T-helper 2 cell treated with Interferon-gamma antibody and Interleukin-4, amounts not matched to agents 100 ng/mL and 5 ng/mL, for 36 hours (primary cell): Measurements from ENCODE around the gene THAP10. TPM values are rescaled to one million over a fixed set of nuclear protein-coding genes. Genes with fewer than 3 reads are reported as not detected.
"Not testable (repeated sequence)": the region's sequence is repeated elsewhere in the genome, so short reads cannot be mapped to it uniquely, and the experiment has no call there.

Experiments
- intact Hi-C: fragments of 100-400 bp; cut with micrococcal nuclease; formaldehyde crosslinking; loops from one replicate; pipeline ENCODE4 v1.15.1; 2023
- total RNA-seq: library from RNA; stranded (reverse); gene quantifications from 2 replicates; pipeline ENCODE4 v1.2.3, GENCODE V29; 2022

Gene THAP10
- 0.23 TPM in 1 of 2 replicates, not detected in the other for total RNA-seq

DNA sequence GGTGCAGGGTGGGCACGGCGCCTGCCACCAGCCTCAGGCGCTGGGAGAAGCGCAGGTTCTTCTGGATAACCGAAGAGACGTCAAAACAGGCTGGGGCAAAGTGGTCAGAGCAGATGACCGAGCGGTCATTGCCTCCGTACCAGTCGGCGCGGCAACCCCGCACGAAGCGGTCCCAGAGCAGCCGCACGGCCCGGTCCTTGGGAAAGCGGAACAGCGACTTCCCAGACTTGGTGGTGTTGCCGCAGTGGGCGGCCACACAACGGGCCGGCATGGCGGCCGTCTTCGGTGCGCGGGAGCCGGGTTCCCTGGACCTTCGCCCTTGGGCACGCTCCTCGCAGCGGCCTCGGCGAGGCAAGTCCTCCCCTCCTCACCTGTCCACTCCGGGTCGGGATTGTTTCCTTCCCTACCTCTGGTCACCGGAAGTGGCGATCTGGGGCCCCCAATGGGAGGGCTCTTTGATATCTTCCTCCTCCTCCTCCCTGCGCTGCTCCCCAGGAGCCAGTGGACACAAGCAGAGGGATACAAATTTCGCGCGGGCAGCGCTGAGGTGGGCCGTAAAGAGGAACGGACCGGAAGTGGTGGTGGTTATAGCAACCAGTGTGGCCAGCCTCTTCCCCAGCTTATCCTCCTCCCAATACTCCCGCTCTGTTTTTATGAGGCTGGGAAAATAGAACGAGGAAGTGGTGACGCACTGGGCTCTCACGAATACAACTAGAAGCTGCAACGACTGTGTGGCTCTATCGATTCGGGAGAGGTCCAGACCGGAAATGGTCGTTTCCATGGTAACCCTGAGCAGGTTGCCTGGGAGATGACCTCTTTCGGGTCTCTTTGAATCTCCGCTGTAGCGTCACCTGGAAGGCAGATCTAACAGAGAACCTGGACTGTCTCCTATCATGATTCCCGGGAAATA is at the start of gene THAP10, which contains the start of gene LRRC49:
THAP10 (minus strand) TSS at position 432 of the 910 bp plus-strand sequence; CDS start at position 271, 161 bp downstream.
LRRC49 (plus strand) TSS at position 825 of the 910 bp plus-strand sequence; CDS start at position 894, 69 bp downstream.
- intact Hi-C loops = no loop called here

- intact Hi-C loops = no loop called here
Observed at GRCh38 chr15:70936326-70936725, 44.1 kb upstream of the THAP10 start.

- intact Hi-C loops = no loop called here
Observed at GRCh38 chr15:70935631-70936030, 43.4 kb upstream of the THAP10 start.

- intact Hi-C loops = no loop called here
Observed at GRCh38 chr15:70933411-70933810, 41.2 kb upstream of the THAP10 start.

DNA sequence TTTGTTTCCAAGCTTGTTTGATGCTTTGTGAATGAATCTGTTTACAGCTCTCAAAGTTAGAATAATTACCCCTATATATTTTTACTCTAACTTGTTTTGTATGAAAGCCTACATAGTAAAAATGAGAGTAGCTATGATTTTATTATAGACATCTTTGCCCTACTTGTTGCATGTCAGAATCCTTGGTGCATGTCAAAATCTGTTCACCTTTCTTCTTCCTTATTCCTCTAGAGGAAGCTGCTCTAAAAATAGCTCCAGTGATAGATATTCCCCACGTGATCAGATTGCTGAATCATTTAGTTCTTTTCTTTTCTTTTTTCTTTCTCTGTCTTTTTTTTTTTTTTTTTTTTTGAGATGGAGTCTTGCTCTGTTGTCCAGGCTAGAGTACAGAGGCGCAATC is 40.2 kb upstream of the THAP10 start:
- intact Hi-C loops = no loop called here

GRCh38 chr15:70931821-70932220 is 39.6 kb upstream of the THAP10 start:
- intact Hi-C loops = no loop called here

DNA sequence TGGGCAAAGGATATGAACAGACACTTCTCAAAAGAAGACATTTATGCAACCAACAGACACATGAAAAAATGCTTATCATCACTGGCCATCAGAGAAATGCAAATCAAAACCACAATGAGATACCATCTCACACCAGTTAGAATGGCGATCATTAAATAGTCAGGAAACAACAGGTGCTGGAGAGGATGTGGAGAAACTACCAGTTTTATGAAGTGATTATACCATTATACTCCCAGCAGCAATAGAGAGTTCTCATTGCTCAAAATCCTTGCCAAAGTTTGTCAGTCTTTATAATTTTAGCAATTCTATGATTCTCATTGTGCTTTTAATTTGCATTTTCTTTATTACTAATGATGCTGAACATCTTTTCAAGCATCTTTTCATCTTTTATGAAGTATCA is 34.7 kb upstream of the THAP10 start:
- intact Hi-C loops = not testable (repeated sequence)

DNA sequence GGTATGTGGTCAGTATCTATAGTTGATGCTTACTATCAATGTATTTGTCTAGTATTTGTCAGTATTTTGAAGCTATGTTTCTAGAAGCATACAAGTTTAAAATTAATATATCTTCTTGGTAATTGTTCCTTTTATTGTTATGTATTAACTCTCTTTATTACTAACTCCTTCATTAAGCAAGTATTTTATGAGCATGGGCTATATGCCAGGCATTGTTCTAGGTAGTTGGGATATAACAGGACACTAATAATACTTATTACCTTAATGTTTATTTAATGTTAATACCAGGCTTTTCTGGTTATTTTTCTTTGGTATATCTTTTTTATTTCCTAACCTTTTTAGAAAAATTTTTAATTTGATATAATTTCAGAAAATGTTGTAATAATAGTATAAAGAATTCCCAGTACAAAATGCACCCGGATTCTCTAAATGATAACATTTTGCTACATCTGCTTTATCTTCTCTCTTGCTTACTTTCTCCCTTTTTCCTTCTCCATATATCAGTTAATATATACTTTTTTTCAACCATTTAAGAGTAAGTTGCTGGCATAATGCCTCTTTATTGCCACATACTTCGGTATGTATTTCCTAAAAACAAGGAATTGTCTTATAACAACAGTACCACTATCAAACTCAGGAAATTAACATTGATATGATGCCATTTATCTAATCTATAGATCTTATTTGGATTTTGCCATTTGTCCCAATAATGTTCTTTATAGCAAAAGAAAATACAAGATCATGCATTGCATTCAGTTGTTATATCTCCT is 31.3 kb upstream of the THAP10 start:
- intact Hi-C loops = no loop called here

DNA sequence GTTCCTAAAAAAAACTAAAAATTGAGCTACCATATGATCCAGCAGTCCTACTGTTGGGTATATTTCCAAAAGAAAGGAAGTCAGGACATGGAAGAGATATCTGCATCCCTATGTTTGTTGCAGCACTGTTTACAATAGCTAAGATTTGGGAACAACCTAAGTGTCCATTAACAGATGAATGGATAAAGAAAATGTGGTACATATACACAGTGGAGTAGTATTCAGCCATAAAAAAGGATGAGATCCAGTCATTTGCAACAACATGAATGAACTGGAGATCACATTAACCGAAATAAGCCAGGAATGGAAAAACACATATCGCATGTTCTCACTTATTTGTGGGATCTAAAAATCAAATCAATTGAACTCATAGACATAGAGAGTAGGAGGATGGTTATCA is 29.9 kb upstream of the THAP10 start:
- intact Hi-C loops = no loop called here

- intact Hi-C loops = no loop called here
Observed at GRCh38 chr15:70920981-70921696, 28.9 kb upstream of the THAP10 start.

DNA sequence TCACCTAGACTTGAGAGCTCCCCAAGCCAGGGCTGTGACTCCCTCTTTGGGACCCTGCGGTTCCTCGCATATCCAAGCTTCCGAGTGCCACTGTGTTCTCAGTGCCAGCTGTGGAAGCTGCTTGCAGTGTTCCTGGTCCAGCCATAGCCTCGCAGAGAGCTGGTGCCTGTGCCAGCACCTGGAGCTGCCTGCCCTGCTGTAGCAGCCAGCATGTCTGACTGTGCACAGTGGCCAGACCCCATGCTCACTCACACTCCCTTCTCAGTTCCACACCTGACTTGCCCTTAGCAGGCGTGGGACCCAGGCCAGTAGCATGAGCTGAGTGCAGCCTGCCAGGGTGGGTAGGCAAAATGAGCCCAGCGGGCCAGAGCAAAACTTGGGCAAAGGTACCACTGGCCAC is 25.7 kb upstream of the THAP10 start:
- intact Hi-C loops = no loop called here

GRCh38 chr15:70916531-70916930 is 24.3 kb upstream of the THAP10 start:
- intact Hi-C loops = no loop called here

DNA sequence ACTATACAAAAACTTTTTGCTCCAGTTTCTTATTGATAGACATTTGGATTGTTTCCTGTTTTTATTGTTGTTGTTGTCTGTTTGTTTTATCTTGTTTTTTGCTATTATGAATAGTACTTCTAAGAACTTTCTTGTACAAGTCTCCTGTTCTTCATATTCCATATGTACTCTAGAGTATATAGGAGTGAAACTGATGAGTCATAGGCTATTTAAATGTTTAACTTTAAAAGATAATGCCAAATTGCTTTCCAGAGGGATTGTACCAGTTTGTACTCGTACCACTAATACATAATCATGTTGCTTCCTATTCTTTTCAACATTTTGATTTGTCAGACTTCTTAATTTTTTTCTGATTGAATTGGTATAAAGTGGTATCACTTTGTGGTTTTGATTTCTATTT is 20.0 kb upstream of the THAP10 start:
- intact Hi-C loops = no loop called here

GRCh38 chr15:70910958-70911357 is 18.7 kb upstream of the THAP10 start:
- intact Hi-C loops = no loop called here

DNA sequence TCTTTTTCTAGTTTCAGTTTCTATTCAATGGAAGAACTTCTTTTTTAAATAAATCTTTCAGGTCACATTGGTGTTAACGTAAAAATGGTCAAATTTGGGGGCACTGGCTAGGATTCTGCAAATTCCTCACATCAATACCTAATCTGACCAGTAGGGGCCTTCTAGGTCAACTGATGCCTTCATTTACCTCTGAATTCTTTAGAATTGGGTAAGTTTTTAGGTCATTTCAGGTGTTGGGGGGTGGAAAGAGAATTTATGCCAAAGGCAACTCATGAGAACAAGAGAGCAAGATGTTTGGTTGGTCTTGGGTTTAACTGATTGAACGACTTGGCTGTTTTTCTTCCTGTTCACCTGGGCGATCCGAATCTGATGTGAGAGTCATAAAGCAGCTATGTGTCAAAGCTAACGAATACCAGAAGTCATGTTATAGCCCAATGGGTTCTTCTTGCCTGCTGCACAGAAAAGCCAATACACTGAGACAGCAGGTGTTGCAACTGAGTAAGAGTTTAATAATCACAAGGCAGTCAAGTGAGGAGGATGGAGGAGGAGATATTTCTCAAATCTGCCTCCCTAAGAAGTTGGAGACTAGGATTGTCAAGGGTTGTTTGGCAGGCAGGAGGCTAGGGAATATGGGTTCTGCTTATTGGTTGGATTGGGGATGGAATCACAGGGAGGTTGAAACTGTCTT is 15.7 kb upstream of the THAP10 start:
- intact Hi-C loops = no loop called here

GRCh38 chr15:70906842-70907241 is 14.6 kb upstream of the THAP10 start:
- intact Hi-C loops = no loop called here

GRCh38 chr15:70902107-70902506 is 9.9 kb upstream of the THAP10 start:
- intact Hi-C loops = no loop called here

DNA sequence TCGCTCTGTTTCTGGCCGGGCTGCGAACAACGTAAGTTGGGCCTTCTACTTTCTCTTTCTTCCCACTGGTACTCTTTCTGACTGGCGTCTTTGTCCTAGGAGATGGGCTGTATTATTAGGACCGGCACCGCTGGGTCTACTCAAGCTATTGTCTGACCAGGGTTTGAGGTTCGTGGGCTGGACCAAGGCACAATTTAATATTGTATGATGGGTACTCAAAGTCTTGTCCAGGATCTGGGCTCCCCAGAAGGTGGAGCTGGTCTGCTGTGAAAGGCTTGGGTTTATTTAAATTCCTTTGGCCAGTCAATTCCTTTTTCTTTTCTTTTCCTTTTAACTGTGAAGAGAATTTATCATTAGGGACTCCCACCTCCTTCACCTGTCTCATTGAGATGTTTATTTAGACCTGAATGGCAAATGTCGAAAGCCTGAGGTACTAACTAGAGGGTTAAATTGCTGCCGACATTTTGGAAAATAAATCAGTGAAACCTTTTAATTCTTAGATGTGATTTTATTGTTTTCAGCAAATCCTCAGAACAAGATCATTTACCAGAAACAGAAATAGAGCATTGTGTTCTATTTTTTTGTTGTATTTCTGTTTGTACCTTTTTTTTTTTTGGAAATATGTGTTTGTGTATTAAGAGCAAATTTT is 803 bp upstream of the THAP10 start:
- intact Hi-C loops = no loop called here

- intact Hi-C loops = no loop called here
Observed at GRCh38 chr15:70882361-70882760, 9.9 kb downstream of the THAP10 start.

- intact Hi-C loops = no loop called here
Observed at GRCh38 chr15:70880781-70881180, 11.5 kb downstream of the THAP10 start.
